IPS DF 6.9 (cell line): ENCODE measurements around the gene ZBED3.

ENCODE experiments used
- DNase-seq: peaks from one replicate; pipeline ENCODE4 v3.0.0-alpha.2; 2013; ENCODE audit warnings: low read depth, low spot score
- H3K27ac ChIP-seq: one replicate; pipeline ENCODE4 v1.5.1; 2013; ENCODE audit warnings: low read length, control low read depth
- H3K27me3 ChIP-seq: 2 replicates; pipeline ENCODE4 v1.6.1; 2013; ENCODE audit warnings: mild to moderate bottlenecking, low read length; ENCODE audit not compliant: control insufficient read depth, insufficient read depth
- H3K36me3 ChIP-seq: 2 replicates; pipeline ENCODE4 v1.6.1; 2013; ENCODE audit warnings: low read length; ENCODE audit not compliant: control insufficient read depth, insufficient read depth
- H3K4me1 ChIP-seq: 2 replicates; pipeline ENCODE4 v1.6.1; 2013; ENCODE audit warnings: low read length; ENCODE audit not compliant: control insufficient read depth, insufficient read depth
- H3K4me3 ChIP-seq: 2 replicates; pipeline ENCODE4 v1.5.1; 2013; ENCODE audit warnings: mild to moderate bottlenecking, low read length
- H3K9me3 ChIP-seq: 2 replicates; pipeline ENCODE4 v1.6.1; 2013; ENCODE audit warnings: low read length, inconsistent platforms; ENCODE audit not compliant: control insufficient read depth, insufficient read depth
- WGBS: extraction: QIAGEN DNeasy Blood & Tissue Kit; methylation state at CpG from one replicate; pipeline ENCODE4 v1.1.7; 2013; ENCODE audit warnings: mixed read lengths, missing lambda C conversion rate; ENCODE audit not compliant: insufficient read length, insufficient coverage; 5-methylcytosine and 5-hydroxymethylcytosine counted together

ZBED3 gene

GRCh38 chr5:77033338-77033737 lies 53.7 kb downstream of the ZBED3 start:
- no peaks in the 10 kb centered on the region for H3K27me3 ChIP-seq
- H3K4me3 ChIP-seq, result no peak overlapping the region
- no peak for DNase-seq
- peaks cover 3% of the 10 kb centered on the region; the same call in 1 of the 2 replicates for H3K36me3 ChIP-seq
- H3K9me3 ChIP-seq, result no peaks in the 10 kb centered on the region
- no peaks in the 10 kb centered on the region for H3K4me1 ChIP-seq
- H3K27ac ChIP-seq, result no peak overlapping the region
- WGBS, result 100% methylated on average over 1 of the region's 5 CpGs

GRCh38 chr5:77032635-77033034 lies 54.5 kb downstream of the ZBED3 start:
- Histone ChIP-seq H3K4me3 (no peak overlapping the region), H3K36me3 (peaks cover 3% of the 10 kb centered on the region; the same call in 1 of the 2 replicates), H3K27me3 (no peaks in the 10 kb centered on the region), H3K9me3 (no peaks in the 10 kb centered on the region), H3K4me1 (no peaks in the 10 kb centered on the region), H3K27ac (no peak overlapping the region)
- no peak for DNase-seq
- WGBS, result no CpG with 5 or more reads among the region's 4 CpGs

GRCh38 chr5:77031891-77032290 lies 55.2 kb downstream of the ZBED3 start:
- H3K27ac ChIP-seq, result no peak overlapping the region
- H3K4me3 ChIP-seq, result no peak overlapping the region

GRCh38 chr5:77030097-77031071 lies 56.7 kb downstream of the ZBED3 start, which contains the start of gene AGGF1:
Gene AGGF1, plus strand, starts transcription at chr5:77030404. Its CDS starts 363 bp downstream, at chr5:77030767.
- Histone ChIP-seq H3K4me1 (no peaks in the 10 kb centered on the region), H3K27ac (no peak within 1 kb of the TSS), H3K4me3 (peak within 1 kb of the TSS; percentile 80), H3K9me3 (no peaks in the 10 kb centered on the region), H3K36me3 (no peaks in the 10 kb centered on the region), H3K27me3 (no peaks in the 10 kb centered on the region)
- no CpG with 5 or more reads among the region's 82 CpGs for WGBS
- peak; percentile 88 for DNase-seq

More at GRCh38 chr5:77031891-77032290, 55.2 kb downstream of the ZBED3 start:
- Histone ChIP-seq H3K9me3 (no peaks in the 10 kb centered on the region), H3K36me3 (no peaks in the 10 kb centered on the region; the same call in 1 of the 2 replicates), H3K27me3 (no peaks in the 10 kb centered on the region), H3K4me1 (no peaks in the 10 kb centered on the region)
- WGBS, result no CpG with 5 or more reads among the region's 3 CpGs
- DNase-seq, result no peak

- H3K4me1 ChIP-seq, result no peaks in the 10 kb centered on the region
- H3K4me3 ChIP-seq, result no peak overlapping the region
- no peak overlapping the region for H3K27ac ChIP-seq
- no peaks in the 10 kb centered on the region for H3K9me3 ChIP-seq
- no peaks in the 10 kb centered on the region for H3K27me3 ChIP-seq
- no CpG with 5 or more reads among the region's 2 CpGs for WGBS
- H3K36me3 ChIP-seq, result no peaks in the 10 kb centered on the region
- no peak for DNase-seq
Observed at GRCh38 chr5:77029376-77029885, 57.7 kb downstream of the ZBED3 start.

- no peak overlapping the region for H3K4me3 ChIP-seq
- H3K9me3 ChIP-seq, result no peaks in the 10 kb centered on the region
- WGBS, result no CpG with 5 or more reads among the region's 4 CpGs
- no peak overlapping the region for H3K27ac ChIP-seq
- no peak for DNase-seq
- H3K27me3 ChIP-seq, result no peaks in the 10 kb centered on the region
- no peaks in the 10 kb centered on the region for H3K36me3 ChIP-seq
- no peaks in the 10 kb centered on the region for H3K4me1 ChIP-seq
Observed at GRCh38 chr5:77028631-77029375, 58.3 kb downstream of the ZBED3 start.

GRCh38 chr5:77024490-77024889 lies 62.6 kb downstream of the ZBED3 start:
- Histone ChIP-seq H3K27me3 (no peaks in the 10 kb centered on the region), H3K4me1 (no peaks in the 10 kb centered on the region), H3K36me3 (no peaks in the 10 kb centered on the region), H3K27ac (no peak overlapping the region), H3K4me3 (no peak overlapping the region), H3K9me3 (no peaks in the 10 kb centered on the region)
- no CpG with 5 or more reads among the region's 1 CpG for WGBS
- DNase-seq, result no peak

- no CpG with 5 or more reads among the region's 7 CpGs for WGBS
- H3K27me3 ChIP-seq, result no peaks in the 10 kb centered on the region
- H3K4me3 ChIP-seq, result no peak overlapping the region
- no peaks in the 10 kb centered on the region for H3K4me1 ChIP-seq
- no peak overlapping the region for H3K27ac ChIP-seq
- no peaks in the 10 kb centered on the region for H3K9me3 ChIP-seq
- H3K36me3 ChIP-seq, result no peaks in the 10 kb centered on the region
- no peak for DNase-seq
Observed at GRCh38 chr5:77022511-77023417, 64.3 kb downstream of the ZBED3 start.
